Right atrium auricular region (tissue), 2 donors: ENCODE data around the gene MCTP2. TPM values are rescaled to one million over a fixed set of nuclear protein-coding genes. Genes with fewer than 3 reads are reported as not detected.

ENCODE experiments used
- DNase-seq: peaks from one replicate; pipeline ENCODE4 v3.0.0-alpha.2; 2019; ENCODE audit warnings: low spot score
- H3K27ac ChIP-seq, 2 donors: fragments of 200-600 bp; sonication (generic); 1 replicate in 1 of 2; 2 replicates in 1 of 2; pipeline ENCODE4 v1.5.1; 2016 to 2019
- H3K27me3 ChIP-seq, 2 donors: fragments of 200-600 bp; sonication (generic); one replicate each; pipeline versions ENCODE4 v1.5.1 to v1.6.0; 2017 to 2019
- H3K36me3 ChIP-seq: fragments of 200-600 bp; sonication (generic); one replicate; pipeline ENCODE4 v1.5.1; 2016
- H3K4me1 ChIP-seq, 2 donors: fragments of 200-600 bp; sonication (generic); one replicate each; pipeline versions ENCODE4 v1.5.1 to v1.6.0; 2017 to 2019
- H3K4me3 ChIP-seq, 2 donors: fragments of 200-600 bp; sonication (generic); 1 replicate in 1 of 2; 2 replicates in 1 of 2; pipeline ENCODE4 v1.5.1; 2017 to 2019; ENCODE audit warnings: mild to moderate bottlenecking in 1 of 2, moderate library complexity in 1 of 2
- H3K9me3 ChIP-seq, 2 donors: fragments of 200-600 bp; sonication (generic); one replicate each; pipeline ENCODE4 v1.5.1; 2019
- total RNA-seq, 2 donors: library from RNA; depleted of rRNA; stranded (reverse); fragments of >200 nt; gene quantifications; one replicate each; pipeline ENCODE4 v1.1.0, GENCODE V29; 2016
- TF ChIP-seq, protein P1 (sequence below), 2 donors: fragments of 200-600 bp; sonication (generic); IDR thresholded peaks; one replicate each; pipeline ENCODE4 v1.5.1; 2019; ENCODE audit warnings: antibody characterized with exemption in 2 of 2

The MCTP2 gene, protein sequence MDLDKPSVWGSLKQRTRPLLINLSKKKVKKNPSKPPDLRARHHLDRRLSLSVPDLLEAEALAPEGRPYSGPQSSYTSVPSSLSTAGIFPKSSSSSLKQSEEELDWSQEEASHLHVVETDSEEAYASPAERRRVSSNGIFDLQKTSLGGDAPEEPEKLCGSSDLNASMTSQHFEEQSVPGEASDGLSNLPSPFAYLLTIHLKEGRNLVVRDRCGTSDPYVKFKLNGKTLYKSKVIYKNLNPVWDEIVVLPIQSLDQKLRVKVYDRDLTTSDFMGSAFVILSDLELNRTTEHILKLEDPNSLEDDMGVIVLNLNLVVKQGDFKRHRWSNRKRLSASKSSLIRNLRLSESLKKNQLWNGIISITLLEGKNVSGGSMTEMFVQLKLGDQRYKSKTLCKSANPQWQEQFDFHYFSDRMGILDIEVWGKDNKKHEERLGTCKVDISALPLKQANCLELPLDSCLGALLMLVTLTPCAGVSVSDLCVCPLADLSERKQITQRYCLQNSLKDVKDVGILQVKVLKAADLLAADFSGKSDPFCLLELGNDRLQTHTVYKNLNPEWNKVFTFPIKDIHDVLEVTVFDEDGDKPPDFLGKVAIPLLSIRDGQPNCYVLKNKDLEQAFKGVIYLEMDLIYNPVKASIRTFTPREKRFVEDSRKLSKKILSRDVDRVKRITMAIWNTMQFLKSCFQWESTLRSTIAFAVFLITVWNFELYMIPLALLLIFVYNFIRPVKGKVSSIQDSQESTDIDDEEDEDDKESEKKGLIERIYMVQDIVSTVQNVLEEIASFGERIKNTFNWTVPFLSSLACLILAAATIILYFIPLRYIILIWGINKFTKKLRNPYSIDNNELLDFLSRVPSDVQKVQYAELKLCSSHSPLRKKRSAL
- 1 to 10 TPM; 2.0 to 5.6 TPM for total RNA-seq

DNA sequence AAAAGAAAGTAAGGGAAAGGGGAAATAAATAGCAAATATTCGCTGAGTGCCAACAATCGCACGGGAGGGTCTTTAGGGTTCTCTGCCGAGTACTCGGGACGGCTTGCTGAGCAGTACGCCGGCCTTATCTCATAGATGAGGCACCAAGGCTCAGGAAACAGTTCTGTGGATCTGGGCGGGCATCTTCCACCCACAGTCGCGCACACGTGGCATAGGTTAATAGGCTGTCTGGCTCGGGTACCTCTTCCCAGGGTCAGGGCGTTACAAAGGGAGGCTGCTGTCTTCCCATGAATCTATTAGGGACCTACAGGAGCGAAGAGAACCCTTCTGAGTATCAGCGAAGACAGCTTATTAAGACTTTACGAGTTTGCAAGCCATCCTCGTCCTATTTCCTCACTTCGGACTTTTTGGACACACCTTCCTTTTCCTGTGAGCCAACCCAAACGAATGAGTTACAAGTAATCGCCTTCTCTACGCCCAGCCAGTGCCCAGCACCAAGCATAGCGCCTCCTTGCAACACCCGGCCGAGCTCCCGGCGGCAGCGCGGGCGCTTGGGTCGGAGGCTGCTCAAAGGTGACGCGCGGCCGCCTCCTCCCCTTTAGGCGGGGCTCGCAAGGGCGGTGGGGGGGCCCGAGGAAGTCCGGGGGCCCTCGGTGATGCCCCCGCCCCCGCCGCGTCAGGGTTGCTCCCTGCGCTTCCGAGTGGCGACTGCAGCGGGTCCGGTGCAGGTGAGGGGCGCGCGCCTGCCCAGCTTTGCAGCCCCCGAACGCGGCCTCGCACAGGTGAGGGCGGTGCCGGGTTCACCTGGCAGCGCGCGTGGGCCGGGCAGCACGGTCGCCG is at the start of gene MCTP2:
Gene MCTP2, plus strand, starts transcription at position 679 of the 840 bp plus-strand sequence. CDS start 66,705 bp downstream, outside the sequence.
- H3K27me3 ChIP-seq, result peaks cover 0 to 7% of the 10 kb centered on the region in 2 donors
- no peak within 1 kb of the TSS for H3K27ac ChIP-seq
- H3K4me3 ChIP-seq, result peak within 1 kb of the TSS; percentile 33 to 52
- TF ChIP-seq, protein P1, sequence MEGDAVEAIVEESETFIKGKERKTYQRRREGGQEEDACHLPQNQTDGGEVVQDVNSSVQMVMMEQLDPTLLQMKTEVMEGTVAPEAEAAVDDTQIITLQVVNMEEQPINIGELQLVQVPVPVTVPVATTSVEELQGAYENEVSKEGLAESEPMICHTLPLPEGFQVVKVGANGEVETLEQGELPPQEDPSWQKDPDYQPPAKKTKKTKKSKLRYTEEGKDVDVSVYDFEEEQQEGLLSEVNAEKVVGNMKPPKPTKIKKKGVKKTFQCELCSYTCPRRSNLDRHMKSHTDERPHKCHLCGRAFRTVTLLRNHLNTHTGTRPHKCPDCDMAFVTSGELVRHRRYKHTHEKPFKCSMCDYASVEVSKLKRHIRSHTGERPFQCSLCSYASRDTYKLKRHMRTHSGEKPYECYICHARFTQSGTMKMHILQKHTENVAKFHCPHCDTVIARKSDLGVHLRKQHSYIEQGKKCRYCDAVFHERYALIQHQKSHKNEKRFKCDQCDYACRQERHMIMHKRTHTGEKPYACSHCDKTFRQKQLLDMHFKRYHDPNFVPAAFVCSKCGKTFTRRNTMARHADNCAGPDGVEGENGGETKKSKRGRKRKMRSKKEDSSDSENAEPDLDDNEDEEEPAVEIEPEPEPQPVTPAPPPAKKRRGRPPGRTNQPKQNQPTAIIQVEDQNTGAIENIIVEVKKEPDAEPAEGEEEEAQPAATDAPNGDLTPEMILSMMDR (IDR thresholded peaks at IDR 0.05), result no peak
- no peaks in the 10 kb centered on the region for H3K36me3 ChIP-seq
- peaks cover 0 to 17% of the 10 kb centered on the region in 2 donors for H3K4me1 ChIP-seq
- no peaks in the 10 kb centered on the region for H3K9me3 ChIP-seq
- peak; percentile 68 for DNase-seq

DNA sequence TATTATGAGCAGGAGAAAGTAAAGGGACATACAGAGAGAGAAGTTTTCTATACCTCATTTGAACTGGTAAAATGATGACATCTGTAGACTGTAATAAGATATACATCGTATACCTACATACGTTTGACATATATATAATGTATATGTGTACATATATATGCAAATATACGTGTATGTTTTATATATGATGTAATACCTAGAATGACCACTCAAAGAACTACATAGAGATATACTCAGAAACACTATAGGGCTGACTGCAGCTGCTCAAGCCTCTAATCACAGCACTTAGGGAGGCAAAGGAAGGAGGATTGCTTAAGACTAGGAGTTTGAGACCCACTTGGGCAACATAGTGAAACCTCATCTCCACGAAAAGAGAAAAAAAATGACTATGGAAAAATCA is 48.5 kb upstream of the MCTP2 start:
- Histone ChIP-seq H3K36me3 (no peaks in the 10 kb centered on the region), H3K4me3 (no peak overlapping the region), H3K27me3 (no peaks in the 10 kb centered on the region), H3K27ac (no peak overlapping the region), H3K9me3 (no peaks in the 10 kb centered on the region), H3K4me1 (no peaks in the 10 kb centered on the region)
- no peak for DNase-seq
- TF ChIP-seq, protein P1 (IDR thresholded peaks at IDR 0.05), result no peak

DNA sequence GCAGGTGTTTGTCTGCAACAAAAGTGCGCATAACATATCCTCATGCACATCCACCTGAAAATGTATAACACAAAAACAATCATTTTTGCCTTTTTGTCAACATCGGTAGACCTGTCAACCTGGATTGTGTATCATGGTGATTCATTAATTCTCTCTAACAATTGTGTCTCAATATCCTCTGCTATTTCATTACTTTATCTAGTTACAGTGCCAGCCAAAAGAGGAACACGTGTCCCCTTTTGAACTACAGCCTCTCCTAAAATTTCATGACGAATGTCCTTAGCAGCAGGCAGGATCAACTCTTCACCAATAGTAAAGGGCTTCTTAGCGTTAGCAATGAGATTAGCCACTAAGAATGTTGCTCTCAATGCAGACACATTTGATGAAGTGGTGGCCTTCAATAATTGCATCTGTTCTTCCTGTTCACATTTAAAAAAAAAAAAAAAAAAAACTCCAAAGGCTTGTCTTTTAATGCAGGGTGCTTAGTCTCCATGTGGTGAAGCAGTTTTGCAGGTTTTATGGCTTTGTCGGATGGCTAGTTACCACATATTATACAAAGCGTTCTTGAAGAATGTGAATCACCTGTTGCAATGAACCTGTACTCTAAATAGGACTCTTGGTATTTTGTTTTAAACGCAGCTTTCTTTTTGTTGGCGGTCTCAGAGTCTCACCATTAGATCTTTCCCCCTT is 45.7 kb upstream of the MCTP2 start:
- no peaks in the 10 kb centered on the region for H3K4me1 ChIP-seq
- DNase-seq, result no peak
- H3K4me3 ChIP-seq, result no peak overlapping the region
- H3K27ac ChIP-seq, result no peak overlapping the region
- TF ChIP-seq, protein P1 (IDR thresholded peaks at IDR 0.05), result no peak
- no peaks in the 10 kb centered on the region for H3K9me3 ChIP-seq
- no peaks in the 10 kb centered on the region for H3K36me3 ChIP-seq
- H3K27me3 ChIP-seq, result no peaks in the 10 kb centered on the region

- Histone ChIP-seq H3K27me3 (no peaks in the 10 kb centered on the region), H3K4me1 (no peaks in the 10 kb centered on the region), H3K4me3 (no peak overlapping the region), H3K36me3 (no peaks in the 10 kb centered on the region), H3K27ac (no peak overlapping the region), H3K9me3 (no peaks in the 10 kb centered on the region)
- DNase-seq, result no peak
- TF ChIP-seq, protein P1 (IDR thresholded peaks at IDR 0.05), result no peak
Measured at GRCh38 chr15:94186770-94187331, 44.5 kb upstream of the MCTP2 start.

DNA sequence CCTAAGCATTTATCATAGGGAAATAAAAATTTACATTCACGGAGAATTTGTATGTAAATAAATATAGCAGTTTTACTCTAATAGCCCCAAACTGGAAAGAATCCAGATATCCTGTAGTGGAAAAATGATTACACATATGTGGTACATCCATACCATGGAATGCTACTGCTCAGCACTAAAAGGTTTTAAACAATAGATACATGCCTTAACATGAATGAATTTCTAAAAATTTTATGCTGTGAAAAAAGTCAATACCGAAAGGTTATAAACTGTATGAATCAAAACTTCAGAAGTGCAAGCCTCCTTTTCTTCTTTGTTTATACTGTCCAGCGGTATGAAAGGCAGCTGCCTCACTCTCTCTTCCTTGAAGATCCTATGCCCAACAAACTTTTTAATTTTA is 37.5 kb upstream of the MCTP2 start:
- no peak overlapping the region for H3K27ac ChIP-seq
- no peaks in the 10 kb centered on the region for H3K9me3 ChIP-seq
- H3K27me3 ChIP-seq, result no peaks in the 10 kb centered on the region
- no peak overlapping the region for H3K4me3 ChIP-seq
- no peaks in the 10 kb centered on the region for H3K4me1 ChIP-seq
- no peaks in the 10 kb centered on the region for H3K36me3 ChIP-seq
- TF ChIP-seq, protein P1 (IDR thresholded peaks at IDR 0.05), result no peak
- DNase-seq, result no peak
